Activated CD4-positive, alpha-beta T cell treated with anti-CD3 and anti-CD28 coated beads, Interleukin-2, amount 10 ng/mL, durations not matched to agents 24 days and 14 days (primary cell): ENCODE measurements around the gene GNGT1. TPM values are rescaled to one million over a fixed set of nuclear protein-coding genes. Genes with fewer than 3 reads are reported as not detected.
"Not testable (repeated sequence)": the region's sequence is repeated elsewhere in the genome, so short reads cannot be mapped to it uniquely, and the experiment has no call there.

Experiments used
- DNase-seq: peaks from one replicate; pipeline ENCODE4 v3.0.0; 2022
- H3K27ac Mint-ChIP-seq: one replicate; pipeline ENCODE4 v1.8.0; 2022; ENCODE audit warnings: mild to moderate bottlenecking, mixed read lengths
- H3K27me3 Mint-ChIP-seq: one replicate; pipeline ENCODE4 v1.8.0; 2022; ENCODE audit warnings: mixed read lengths
- H3K36me3 Mint-ChIP-seq: one replicate; pipeline ENCODE4 v1.8.0; 2022; ENCODE audit warnings: low read depth, mild to moderate bottlenecking, mixed read lengths
- H3K4me1 Mint-ChIP-seq: one replicate; pipeline ENCODE4 v1.8.0; 2021; ENCODE audit warnings: mixed read lengths
- H3K4me3 Mint-ChIP-seq: one replicate; pipeline ENCODE4 v1.8.0; 2022; ENCODE audit warnings: mild to moderate bottlenecking, moderate library complexity, mixed read lengths
- H3K9me3 Mint-ChIP-seq: one replicate; pipeline ENCODE4 v1.8.0; 2021; ENCODE audit warnings: mixed read lengths
- intact Hi-C: fragments of 100-400 bp; cut with micrococcal nuclease; formaldehyde crosslinking; loops from one replicate; pipeline ENCODE4 v1.15.1; 2023
- total RNA-seq: library from RNA; stranded (reverse); gene quantifications from 2 replicates; pipeline ENCODE4 v1.2.3, GENCODE V29; 2022

GNGT1 gene
- total RNA-seq, 1 donor from 2014 or later = not detected

- H3K9me3 Mint-ChIP-seq, H3K36me3 Mint-ChIP-seq, DNase-seq, H3K27ac Mint-ChIP-seq, intact Hi-C loops, H3K4me3 Mint-ChIP-seq, H3K4me1 Mint-ChIP-seq, H3K27me3 Mint-ChIP-seq: not testable (repeated sequence)
These were observed 9.0 kb downstream of the GNGT1 start for GRCh38 chr7:93915206-93915842.

- H3K27me3 Mint-ChIP-seq = peaks cover 15% of the 10 kb centered on the region
- intact Hi-C loops, H3K9me3 Mint-ChIP-seq, H3K4me3 Mint-ChIP-seq, DNase-seq, H3K27ac Mint-ChIP-seq, H3K4me1 Mint-ChIP-seq, H3K36me3 Mint-ChIP-seq: not testable (repeated sequence)
These were observed 9.5 kb downstream of the GNGT1 start for GRCh38 chr7:93915888-93916287.

GRCh38 chr7:93916315-93916714, 9.9 kb downstream of the GNGT1 start:
- H3K27ac Mint-ChIP-seq, H3K4me1 Mint-ChIP-seq, DNase-seq, H3K4me3 Mint-ChIP-seq, intact Hi-C loops, H3K9me3 Mint-ChIP-seq, H3K36me3 Mint-ChIP-seq: not testable (repeated sequence)
- peaks cover 17% of the 10 kb centered on the region for H3K27me3 Mint-ChIP-seq

- intact Hi-C loops = no loop called here
- H3K36me3 Mint-ChIP-seq = no peaks in the 10 kb centered on the region
- DNase-seq = no peak
- H3K4me1 Mint-ChIP-seq = peaks cover 2% of the 10 kb centered on the region
- H3K27me3 Mint-ChIP-seq = peaks cover 31% of the 10 kb centered on the region
- H3K9me3 Mint-ChIP-seq = no peaks in the 10 kb centered on the region
- H3K27ac Mint-ChIP-seq = no peak overlapping the region
- no peak overlapping the region for H3K4me3 Mint-ChIP-seq
These were observed 14.3 kb downstream of the GNGT1 start for GRCh38 chr7:93920496-93921182.

GRCh38 chr7:93921186-93921585, 14.8 kb downstream of the GNGT1 start:
- peak overlapping the region; percentile 73 for H3K4me3 Mint-ChIP-seq
- H3K27ac Mint-ChIP-seq = no peak overlapping the region
- intact Hi-C loops = no loop called here
- no peaks in the 10 kb centered on the region for H3K9me3 Mint-ChIP-seq
- no peaks in the 10 kb centered on the region for H3K36me3 Mint-ChIP-seq
- peaks cover 2% of the 10 kb centered on the region for H3K4me1 Mint-ChIP-seq
- peaks cover 31% of the 10 kb centered on the region for H3K27me3 Mint-ChIP-seq
- DNase-seq = no peak

GRCh38 chr7:93921607-93922566, 15.5 kb downstream of the GNGT1 start, which contains the start of gene GNG11:
Gene GNG11, plus strand, starts transcription at chr7:93921735. Its CDS starts 403 bp downstream, at chr7:93922138.
- Mint-ChIP-seq H3K9me3 (no peaks in the 10 kb centered on the region), H3K27ac (no peak within 1 kb of the TSS), H3K4me3 (peak within 1 kb of the TSS; percentile 73), H3K36me3 (no peaks in the 10 kb centered on the region), H3K27me3 (peaks cover 30% of the 10 kb centered on the region), H3K4me1 (peaks cover 2% of the 10 kb centered on the region)
- peak; percentile 73 for DNase-seq
- intact Hi-C loops = no loop called here

GRCh38 chr7:93923296-93923695, 16.9 kb downstream of the GNGT1 start:
- peaks cover 28% of the 10 kb centered on the region for H3K27me3 Mint-ChIP-seq
- intact Hi-C loops = no loop called here
- DNase-seq = no peak

GRCh38 chr7:93923942-93924341, 17.6 kb downstream of the GNGT1 start:
- Mint-ChIP-seq H3K36me3 (no peaks in the 10 kb centered on the region), H3K4me3 (no peak overlapping the region), H3K4me1 (peaks cover 2% of the 10 kb centered on the region), H3K27ac (no peak overlapping the region), H3K27me3 (peaks cover 28% of the 10 kb centered on the region), H3K9me3 (no peaks in the 10 kb centered on the region)
- DNase-seq = no peak
- intact Hi-C loops = no loop called here

More at GRCh38 chr7:93923296-93923695, 16.9 kb downstream of the GNGT1 start:
- no peak overlapping the region for H3K27ac Mint-ChIP-seq
- H3K9me3 Mint-ChIP-seq = no peaks in the 10 kb centered on the region
- H3K36me3 Mint-ChIP-seq = no peaks in the 10 kb centered on the region
- peaks cover 2% of the 10 kb centered on the region for H3K4me1 Mint-ChIP-seq
- no peak overlapping the region for H3K4me3 Mint-ChIP-seq

GRCh38 chr7:93926800-93927199, 20.4 kb downstream of the GNGT1 start:
- intact Hi-C loops = no loop called here
- Mint-ChIP-seq H3K4me3 (no peak overlapping the region), H3K9me3 (no peaks in the 10 kb centered on the region), H3K27me3 (peaks cover 25% of the 10 kb centered on the region), H3K4me1 (no peaks in the 10 kb centered on the region), H3K36me3 (no peaks in the 10 kb centered on the region), H3K27ac (no peak overlapping the region)
- no peak for DNase-seq

- intact Hi-C loops = no loop called here
These were observed 21.2 kb downstream of the GNGT1 start for GRCh38 chr7:93927585-93927984.

GRCh38 chr7:93931655-93932054, 25.3 kb downstream of the GNGT1 start:
- Mint-ChIP-seq H3K36me3 (no peaks in the 10 kb centered on the region), H3K4me3 (no peak overlapping the region), H3K9me3 (no peaks in the 10 kb centered on the region), H3K27ac (no peak overlapping the region), H3K4me1 (no peaks in the 10 kb centered on the region), H3K27me3 (peaks cover 9% of the 10 kb centered on the region)
- intact Hi-C loops = no loop called here
- DNase-seq = no peak

More at GRCh38 chr7:93927585-93927984, 21.2 kb downstream of the GNGT1 start:
- Mint-ChIP-seq H3K4me1 (no peaks in the 10 kb centered on the region), H3K9me3 (no peaks in the 10 kb centered on the region), H3K4me3 (no peak overlapping the region), H3K27ac (no peak overlapping the region), H3K36me3 (no peaks in the 10 kb centered on the region), H3K27me3 (peaks cover 23% of the 10 kb centered on the region)
- DNase-seq = no peak

- DNase-seq = no peak
- Mint-ChIP-seq H3K4me3 (no peak overlapping the region), H3K27me3 (peaks cover 7% of the 10 kb centered on the region), H3K4me1 (no peaks in the 10 kb centered on the region), H3K36me3 (no peaks in the 10 kb centered on the region), H3K27ac (no peak overlapping the region), H3K9me3 (no peaks in the 10 kb centered on the region)
- intact Hi-C loops = no loop called here
These were observed 26.8 kb downstream of the GNGT1 start for GRCh38 chr7:93933156-93933555.

- intact Hi-C loops = no loop called here
- H3K9me3 Mint-ChIP-seq = no peaks in the 10 kb centered on the region
These were observed 28.7 kb downstream of the GNGT1 start for GRCh38 chr7:93935102-93935501.

GRCh38 chr7:93937818-93938217, 31.5 kb downstream of the GNGT1 start:
- intact Hi-C loops = no loop called here
- no peaks in the 10 kb centered on the region for H3K36me3 Mint-ChIP-seq
- H3K4me1 Mint-ChIP-seq = no peaks in the 10 kb centered on the region

More at GRCh38 chr7:93935102-93935501, 28.7 kb downstream of the GNGT1 start:
- no peak for DNase-seq
- Mint-ChIP-seq H3K27ac (no peak overlapping the region), H3K27me3 (peaks cover 6% of the 10 kb centered on the region), H3K4me3 (no peak overlapping the region), H3K36me3 (no peaks in the 10 kb centered on the region), H3K4me1 (no peaks in the 10 kb centered on the region)

More at GRCh38 chr7:93937818-93938217, 31.5 kb downstream of the GNGT1 start:
- H3K4me3 Mint-ChIP-seq = no peak overlapping the region
- no peaks in the 10 kb centered on the region for H3K27me3 Mint-ChIP-seq
- no peaks in the 10 kb centered on the region for H3K9me3 Mint-ChIP-seq
- no peak overlapping the region for H3K27ac Mint-ChIP-seq
- no peak for DNase-seq
